ENCODE measurements around the gene EIF3L.

EIF3L gene

DNA sequence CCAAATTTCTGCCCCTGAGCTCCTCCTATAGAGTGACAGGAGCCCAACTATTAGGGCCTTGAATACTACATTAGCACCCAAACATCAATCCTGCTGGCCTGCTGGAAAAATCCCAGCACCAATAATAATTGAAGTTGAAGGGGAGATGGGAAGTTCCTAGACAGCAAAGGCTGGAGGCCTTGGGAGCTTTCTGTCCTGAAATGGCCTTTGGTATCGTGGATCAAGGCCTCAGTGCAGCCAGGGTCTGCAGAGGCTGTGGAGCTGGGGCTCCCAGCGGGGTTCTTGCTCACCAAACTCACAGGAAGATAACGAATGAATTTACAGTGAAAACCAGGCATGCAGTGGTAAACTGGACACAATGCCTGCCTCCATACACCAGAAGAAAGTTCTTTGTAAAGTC is 47.7 kb downstream of the EIF3L start:
- Histone ChIP-seq H3K9me3 (ENCODE audit: control insufficient read depth, insufficient read depth, low read length) (no peaks in the 10 kb centered on the region), H3K79me2 (ENCODE audit: control insufficient read depth, low read length) (no peaks in the 10 kb centered on the region), H3K4me3 (ENCODE audit: low read length) (no peak overlapping the region), H3K27ac (ENCODE audit: low read depth, low read length) (no peak overlapping the region), H4K20me1 (ENCODE audit: control insufficient read depth, insufficient read depth, low read depth, low read length) (no peaks in the 10 kb centered on the region; the same call in 1 of the 2 replicates), H3K4me1 (ENCODE audit: control insufficient read depth, low read length) (peaks cover 21% of the 10 kb centered on the region), H3K27me3 (ENCODE audit: control insufficient read depth, low read length) (no peaks in the 10 kb centered on the region), H3K36me3 (ENCODE audit: control insufficient read depth, low read length) (peaks cover 4% of the 10 kb centered on the region), H3K9me2 (replicated peaks; ENCODE audit: control insufficient read depth, low read length) (no peaks in the 10 kb centered on the region), H3F3A (ENCODE audit: control insufficient read depth, insufficient read depth) (peaks cover 5% of the 10 kb centered on the region), H3K4me2 (ENCODE audit: low read length) (no peak overlapping the region)
- TF ChIP-seq EZH2phosphoT487 (IDR thresholded peaks at IDR 0.05; ENCODE audit: borderline replicate concordance, low read length) = no peak
- TF ChIP-seq, protein P1, sequence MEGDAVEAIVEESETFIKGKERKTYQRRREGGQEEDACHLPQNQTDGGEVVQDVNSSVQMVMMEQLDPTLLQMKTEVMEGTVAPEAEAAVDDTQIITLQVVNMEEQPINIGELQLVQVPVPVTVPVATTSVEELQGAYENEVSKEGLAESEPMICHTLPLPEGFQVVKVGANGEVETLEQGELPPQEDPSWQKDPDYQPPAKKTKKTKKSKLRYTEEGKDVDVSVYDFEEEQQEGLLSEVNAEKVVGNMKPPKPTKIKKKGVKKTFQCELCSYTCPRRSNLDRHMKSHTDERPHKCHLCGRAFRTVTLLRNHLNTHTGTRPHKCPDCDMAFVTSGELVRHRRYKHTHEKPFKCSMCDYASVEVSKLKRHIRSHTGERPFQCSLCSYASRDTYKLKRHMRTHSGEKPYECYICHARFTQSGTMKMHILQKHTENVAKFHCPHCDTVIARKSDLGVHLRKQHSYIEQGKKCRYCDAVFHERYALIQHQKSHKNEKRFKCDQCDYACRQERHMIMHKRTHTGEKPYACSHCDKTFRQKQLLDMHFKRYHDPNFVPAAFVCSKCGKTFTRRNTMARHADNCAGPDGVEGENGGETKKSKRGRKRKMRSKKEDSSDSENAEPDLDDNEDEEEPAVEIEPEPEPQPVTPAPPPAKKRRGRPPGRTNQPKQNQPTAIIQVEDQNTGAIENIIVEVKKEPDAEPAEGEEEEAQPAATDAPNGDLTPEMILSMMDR (IDR thresholded peaks at IDR 0.05; ENCODE audit: low read depth, low read length, poor library complexity, severe bottlenecking) = no peak

GRCh38 chr22:37897807-37898206 is 48.6 kb downstream of the EIF3L start:
- Histone ChIP-seq H3K9me2 (replicated peaks; ENCODE audit: control insufficient read depth, low read length) (no peaks in the 10 kb centered on the region), H3K27ac (ENCODE audit: low read depth, low read length) (no peak overlapping the region), H3K9me3 (ENCODE audit: control insufficient read depth, insufficient read depth, low read length) (no peaks in the 10 kb centered on the region), H3F3A (ENCODE audit: control insufficient read depth, insufficient read depth) (peaks cover 3% of the 10 kb centered on the region; the same call in 1 of the 2 replicates), H3K36me3 (ENCODE audit: control insufficient read depth, low read length) (no peaks in the 10 kb centered on the region), H3K4me1 (ENCODE audit: control insufficient read depth, low read length) (peaks cover 21% of the 10 kb centered on the region), H3K79me2 (ENCODE audit: control insufficient read depth, low read length) (no peaks in the 10 kb centered on the region), H3K27me3 (ENCODE audit: control insufficient read depth, low read length) (no peaks in the 10 kb centered on the region), H4K20me1 (ENCODE audit: control insufficient read depth, insufficient read depth, low read depth, low read length) (no peaks in the 10 kb centered on the region), H3K4me2 (ENCODE audit: low read length) (no peak overlapping the region), H3K4me3 (ENCODE audit: low read length) (no peak overlapping the region)
- TF ChIP-seq, protein P1 (IDR thresholded peaks at IDR 0.05; ENCODE audit: low read depth, low read length, poor library complexity, severe bottlenecking) = no peak
- TF ChIP-seq EZH2phosphoT487 (IDR thresholded peaks at IDR 0.05; ENCODE audit: borderline replicate concordance, low read length) = no peak

DNA sequence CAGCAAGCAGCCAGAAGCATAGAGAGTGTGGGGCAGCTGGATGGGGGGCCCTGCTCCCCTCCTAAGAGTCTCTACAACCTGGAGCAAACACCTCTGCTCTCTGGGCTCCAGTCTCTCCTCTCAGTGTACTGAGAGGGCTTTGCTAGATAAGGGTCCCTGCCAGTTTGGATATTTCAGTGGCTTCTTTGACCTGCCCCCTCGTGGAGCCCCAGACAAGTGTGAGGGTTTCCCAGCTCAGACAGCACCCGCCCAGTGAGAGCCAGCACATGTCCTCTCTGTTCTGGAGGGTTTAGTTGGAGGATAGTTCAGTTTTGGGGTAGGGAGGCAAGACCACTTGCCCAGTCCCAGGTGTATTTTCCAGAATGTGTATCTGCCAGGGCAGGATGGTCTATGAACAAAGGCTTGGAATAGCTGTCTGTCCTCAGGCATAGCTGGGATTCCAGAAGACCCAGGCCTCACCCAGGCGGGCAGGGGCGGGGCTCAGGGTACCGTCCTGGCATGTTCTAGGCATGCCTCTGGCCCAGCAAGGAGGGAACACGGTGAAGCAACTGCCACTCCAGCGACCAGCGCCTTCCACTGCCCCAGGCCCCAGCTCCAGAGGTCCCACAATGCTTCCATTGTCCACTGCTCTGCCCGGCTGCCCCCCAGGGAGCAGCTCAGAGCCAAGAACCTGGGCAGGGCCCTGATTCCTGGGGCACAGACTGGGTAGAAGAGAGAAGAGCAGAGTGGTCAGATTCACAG is 49.4 kb downstream of the EIF3L start:
- Histone ChIP-seq H3K79me2 (ENCODE audit: control insufficient read depth, low read length) (no peaks in the 10 kb centered on the region), H3K4me2 (ENCODE audit: low read length) (no peak overlapping the region), H3K9me3 (ENCODE audit: control insufficient read depth, insufficient read depth, low read length) (no peaks in the 10 kb centered on the region), H3K27me3 (ENCODE audit: control insufficient read depth, low read length) (no peaks in the 10 kb centered on the region), H4K20me1 (ENCODE audit: control insufficient read depth, insufficient read depth, low read depth, low read length) (no peaks in the 10 kb centered on the region), H3K36me3 (ENCODE audit: control insufficient read depth, low read length) (no peaks in the 10 kb centered on the region), H3F3A (ENCODE audit: control insufficient read depth, insufficient read depth) (peaks cover 5% of the 10 kb centered on the region; the same call in 1 of the 2 replicates), H3K27ac (ENCODE audit: low read depth, low read length) (no peak overlapping the region), H3K4me1 (ENCODE audit: control insufficient read depth, low read length) (peaks cover 21% of the 10 kb centered on the region), H3K9me2 (replicated peaks; ENCODE audit: control insufficient read depth, low read length) (no peaks in the 10 kb centered on the region), H3K4me3 (ENCODE audit: low read length) (no peak overlapping the region)
- TF ChIP-seq EZH2phosphoT487 (IDR thresholded peaks at IDR 0.05; ENCODE audit: borderline replicate concordance, low read length) = no peak
- TF ChIP-seq, protein P1 (IDR thresholded peaks at IDR 0.05; ENCODE audit: low read depth, low read length, poor library complexity, severe bottlenecking) = no peak
